Immature natural killer cell (primary cell): ENCODE data around the gene SUFU. TPM values are rescaled to one million over a fixed set of nuclear protein-coding genes. Genes with fewer than 3 reads are reported as not detected.
"Not testable (repeated sequence)": the region's sequence is repeated elsewhere in the genome, so short reads cannot be mapped to it uniquely, and the experiment has no call there.

Experiments
- DNase-seq, 3 donors: peaks; one replicate each; pipeline ENCODE4 v3.0.0; 2022; ENCODE audit warnings: mixed read lengths in 1 of 3
- H3K27ac Mint-ChIP-seq, 6 donors: one replicate each; pipeline ENCODE4 v1.8.0; 2020; ENCODE audit warnings: mixed read lengths in 6 of 6, mild to moderate bottlenecking in 5 of 6, inconsistent platforms in 4 of 6, moderate library complexity in 3 of 6
- H3K27me3 Mint-ChIP-seq, 3 donors: one replicate each; pipeline ENCODE4 v1.8.0; 2020 to 2021; ENCODE audit warnings: low read depth in 3 of 3, mild to moderate bottlenecking in 3 of 3, mixed read lengths in 3 of 3, moderate library complexity in 3 of 3, inconsistent platforms in 1 of 3
- H3K36me3 Mint-ChIP-seq, 3 donors: one replicate each; pipeline ENCODE4 v1.8.0; 2020; ENCODE audit warnings: mixed read lengths in 3 of 3, inconsistent platforms in 2 of 3, mild to moderate bottlenecking in 2 of 3
- H3K4me1 Mint-ChIP-seq, 2 donors: one replicate each; pipeline ENCODE4 v1.8.0; 2020; ENCODE audit warnings: inconsistent platforms in 2 of 2, mild to moderate bottlenecking in 2 of 2, mixed read lengths in 2 of 2, moderate library complexity in 1 of 2
- H3K4me3 Mint-ChIP-seq, 5 donors: one replicate each; pipeline ENCODE4 v1.8.0; 2020; ENCODE audit warnings: mild to moderate bottlenecking in 5 of 5, mixed read lengths in 5 of 5, inconsistent platforms in 3 of 5, moderate library complexity in 3 of 5
- H3K9me3 Mint-ChIP-seq, 6 donors: one replicate each; pipeline ENCODE4 v1.8.0; 2020; ENCODE audit warnings: mild to moderate bottlenecking in 6 of 6, mixed read lengths in 6 of 6, inconsistent platforms in 4 of 6, moderate library complexity in 3 of 6
- polyA plus RNA-seq, 3 donors: library from polyadenylated mRNA; unstranded; fragments of 300-500 nt; fragmentation: Illumina TruSeq; gene quantifications; one replicate each; pipeline ENCODE4 v1.2.3, GENCODE V29; 2021

SUFU gene
- polyA plus RNA-seq, 3 donors from 2014 or later, result 1.3 to 6.7 (median 2.1) TPM

GRCh38 chr10:102665904-102666509 lies 162.2 kb downstream of the SUFU start:
- Mint-ChIP-seq H3K27me3 (peaks cover 4 to 9% (median 6%) of the 10 kb centered on the region in 3 donors), H3K27ac (peak overlapping the region in 1 of 6 donors; percentile 45), H3K4me3 (no peak overlapping the region), H3K36me3 (no peaks in the 10 kb centered on the region), H3K4me1 (peaks cover 15 to 16% of the 10 kb centered on the region in 2 donors), H3K9me3 (no peaks in the 10 kb centered on the region)
- DNase-seq, result no peak

DNA sequence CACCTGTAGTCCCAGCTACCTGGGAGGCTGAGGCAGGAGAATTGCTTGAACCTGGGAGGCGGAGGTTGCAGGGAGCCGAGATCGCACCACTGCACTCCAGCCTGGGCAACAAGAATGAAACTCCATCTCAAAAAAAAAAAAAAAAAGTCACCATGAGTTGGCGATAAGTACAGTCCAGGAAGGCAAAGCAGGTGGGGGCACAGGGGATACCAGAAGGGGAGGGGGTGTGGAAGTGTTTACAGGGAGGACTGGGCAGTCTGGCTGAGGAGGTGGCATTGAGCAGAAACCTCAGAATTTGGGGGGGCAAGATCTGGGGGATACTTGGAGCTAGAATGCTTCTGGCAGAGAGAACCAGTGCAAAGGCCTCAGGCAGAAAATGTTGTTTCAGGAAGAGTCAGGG lies 163.6 kb downstream of the SUFU start:
- not testable (repeated sequence) for H3K4me3 Mint-ChIP-seq, DNase-seq, H3K27me3 Mint-ChIP-seq, H3K36me3 Mint-ChIP-seq, H3K4me1 Mint-ChIP-seq, H3K9me3 Mint-ChIP-seq
- peak overlapping the region in 2 of 6 donors; percentile 5 to 12 for H3K27ac Mint-ChIP-seq

DNA sequence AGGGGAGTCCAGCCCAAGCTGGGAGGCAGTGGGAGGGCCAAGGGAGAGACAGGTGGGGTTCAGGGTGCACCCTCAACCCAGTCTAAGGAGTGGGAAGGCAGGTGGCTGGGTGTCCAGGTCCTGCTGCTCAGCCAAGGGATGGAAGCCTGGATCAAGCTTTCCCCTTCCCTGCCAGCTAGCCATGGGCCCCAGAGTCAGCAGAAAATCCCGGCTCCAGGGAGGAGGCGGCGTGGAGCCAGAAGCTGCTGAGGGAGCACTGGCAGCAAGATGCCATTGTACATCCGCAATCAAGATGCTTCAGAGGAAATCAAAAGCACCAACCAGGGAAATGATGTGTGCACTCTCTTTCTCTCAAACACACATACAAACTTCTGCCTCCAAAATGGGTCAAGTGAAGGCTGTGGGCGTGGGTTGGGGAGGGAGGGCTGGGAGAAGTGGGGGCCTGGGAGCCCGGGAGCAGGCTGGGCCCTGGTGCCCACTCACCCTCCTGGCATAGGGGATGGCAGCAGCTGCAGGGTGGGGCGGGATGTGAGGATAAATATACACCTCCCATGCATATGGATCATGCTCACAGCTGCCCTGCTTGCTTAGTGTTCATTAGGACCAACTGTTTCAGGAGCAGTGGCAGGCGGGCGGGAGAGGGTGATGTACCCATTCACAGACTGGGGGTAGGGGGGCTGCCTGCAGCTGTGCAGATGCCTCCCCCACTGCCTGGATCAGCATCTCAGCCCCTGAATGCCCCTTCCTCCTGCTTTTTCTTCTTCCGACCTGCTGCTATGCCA lies 164.7 kb downstream of the SUFU start:
- Mint-ChIP-seq H3K27me3 (peaks cover 0 to 3% (median 0%) of the 10 kb centered on the region in 3 donors), H3K27ac (peak overlapping the region in 2 of 6 donors; percentile 12 to 84), H3K9me3 (no peaks in the 10 kb centered on the region), H3K4me3 (no peak overlapping the region), H3K4me1 (peaks cover 4 to 9% of the 10 kb centered on the region in 2 donors), H3K36me3 (no peaks in the 10 kb centered on the region)
- no peak for DNase-seq

DNA sequence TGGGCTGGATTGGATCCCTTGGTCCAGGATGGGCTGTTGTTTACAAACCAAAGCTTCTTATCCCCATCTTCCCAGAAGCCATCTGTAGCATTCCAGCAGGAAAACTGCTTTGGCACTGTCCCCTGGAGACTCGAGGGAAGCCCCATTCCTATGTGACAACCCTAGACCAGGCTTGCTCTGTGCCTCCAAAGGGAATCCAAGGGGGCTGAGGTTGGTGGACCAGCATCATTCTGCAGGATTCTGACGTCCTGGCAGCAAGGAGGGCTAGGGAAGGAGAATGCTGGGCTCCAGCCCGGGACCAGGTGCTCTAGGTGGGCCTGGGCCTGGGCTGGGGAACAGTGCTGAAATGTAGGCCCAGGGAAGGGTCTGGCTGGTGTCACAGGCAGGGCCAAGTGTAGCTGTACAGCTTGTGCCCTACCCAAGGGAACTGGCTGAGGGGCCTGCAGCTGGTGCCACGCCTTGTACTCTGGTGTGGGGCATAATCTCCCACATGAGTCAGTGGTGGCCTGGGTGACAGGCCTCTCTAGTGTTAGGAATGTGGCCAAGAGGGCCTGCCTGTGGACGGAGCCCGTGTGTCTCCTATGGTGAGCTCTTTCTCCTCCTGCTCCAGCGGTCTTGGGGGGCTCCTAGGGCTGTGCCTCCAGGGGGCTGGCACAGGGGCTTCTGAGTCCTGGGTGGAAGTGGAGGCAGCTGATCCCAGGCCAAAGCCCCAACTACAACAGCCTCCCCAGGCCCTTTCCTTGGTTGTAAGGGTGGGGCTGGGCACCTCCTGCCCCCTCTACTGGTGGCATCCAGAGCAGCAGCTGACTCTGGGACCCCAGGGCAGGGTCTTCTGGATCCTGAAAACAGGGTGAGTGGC lies 165.7 kb downstream of the SUFU start:
- DNase-seq, result no peak
- H3K4me1 Mint-ChIP-seq, result peaks cover 13 to 18% of the 10 kb centered on the region in 2 donors
- H3K4me3 Mint-ChIP-seq, result no peak overlapping the region
- H3K36me3 Mint-ChIP-seq, result no peaks in the 10 kb centered on the region
- peaks cover 3 to 11% (median 3%) of the 10 kb centered on the region in 3 donors for H3K27me3 Mint-ChIP-seq
- no peaks in the 10 kb centered on the region for H3K9me3 Mint-ChIP-seq
- peak overlapping the region in 2 of 6 donors; percentile 14 to 51 for H3K27ac Mint-ChIP-seq

- DNase-seq, result no peak
- H3K9me3 Mint-ChIP-seq, result no peaks in the 10 kb centered on the region
- H3K27ac Mint-ChIP-seq, result peak overlapping the region in 2 of 6 donors; percentile 14 to 51
- H3K27me3 Mint-ChIP-seq, result peaks cover 3 to 11% (median 3%) of the 10 kb centered on the region in 3 donors
- no peak overlapping the region for H3K4me3 Mint-ChIP-seq
- H3K4me1 Mint-ChIP-seq, result peaks cover 20 to 25% of the 10 kb centered on the region in 2 donors
- H3K36me3 Mint-ChIP-seq, result no peaks in the 10 kb centered on the region
These were observed 166.4 kb downstream of the SUFU start for GRCh38 chr10:102670065-102670670.

DNA sequence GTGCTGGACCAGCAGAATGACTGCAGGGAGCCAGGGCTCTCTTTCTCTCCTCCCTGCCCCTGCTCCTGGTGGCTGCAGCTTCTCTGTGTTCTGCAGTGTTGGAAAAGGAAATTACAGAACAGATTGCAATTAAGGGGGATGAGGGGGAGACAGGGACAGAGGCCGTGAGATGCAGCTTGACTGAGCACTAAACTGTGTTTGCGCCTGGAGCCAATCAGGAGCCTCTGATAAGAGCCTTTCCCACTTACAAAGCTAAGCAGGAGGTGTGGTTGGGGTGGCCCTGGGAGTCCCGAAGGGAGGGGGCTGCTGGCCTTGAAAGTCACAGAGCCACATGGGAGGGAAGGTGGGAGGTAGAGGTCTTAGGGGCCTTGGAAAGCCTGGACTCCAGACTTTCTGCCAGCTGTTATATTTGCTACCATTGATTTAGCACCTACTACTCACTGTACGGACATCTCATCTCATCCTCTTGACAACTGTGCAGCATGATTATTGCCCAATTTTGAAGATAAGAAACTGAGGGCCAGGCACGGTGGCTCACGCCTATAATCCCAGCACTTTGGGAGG lies 167.2 kb downstream of the SUFU start:
- no peak overlapping the region for H3K4me3 Mint-ChIP-seq
- no peaks in the 10 kb centered on the region for H3K36me3 Mint-ChIP-seq
- peak overlapping the region in 1 of 6 donors; percentile 28 for H3K27ac Mint-ChIP-seq
- peaks cover 3 to 11% (median 3%) of the 10 kb centered on the region in 3 donors for H3K27me3 Mint-ChIP-seq
- no peak for DNase-seq
- peaks cover 28 to 33% of the 10 kb centered on the region in 2 donors for H3K4me1 Mint-ChIP-seq
- H3K9me3 Mint-ChIP-seq, result no peaks in the 10 kb centered on the region

DNA sequence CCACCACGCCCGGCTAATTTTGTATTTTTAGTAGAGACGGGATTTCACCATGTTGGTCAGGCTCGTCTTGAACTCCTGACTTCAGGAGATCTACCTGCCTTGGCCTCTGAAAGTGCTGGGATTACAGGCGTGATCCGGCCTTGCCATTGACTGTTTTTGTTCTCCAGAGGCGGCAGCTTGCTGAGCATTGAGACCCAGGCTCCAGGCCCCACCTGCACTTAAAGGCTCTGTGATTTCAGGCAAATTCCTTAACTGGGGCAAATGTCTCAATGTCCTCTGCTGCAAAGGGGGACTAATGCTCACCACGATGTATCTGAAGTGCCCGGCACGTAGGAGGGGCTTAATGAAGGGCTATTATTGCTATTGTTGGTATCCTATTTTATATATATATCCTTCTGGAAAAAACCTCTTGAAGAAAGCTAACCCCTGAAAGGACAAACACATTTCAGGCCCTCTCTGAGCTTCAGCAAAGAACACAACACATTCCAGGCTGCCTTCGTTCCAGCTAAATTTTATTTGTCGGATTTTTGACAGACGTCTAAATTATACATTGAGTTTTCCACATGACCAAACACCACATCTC lies 169.6 kb downstream of the SUFU start:
- Mint-ChIP-seq H3K27me3 (peaks cover 3 to 10% (median 5%) of the 10 kb centered on the region in 3 donors), H3K27ac (peak overlapping the region; percentile 85 to 90 (median 88)), H3K9me3 (no peaks in the 10 kb centered on the region), H3K36me3 (no peaks in the 10 kb centered on the region), H3K4me3 (peak overlapping the region; percentile 76 to 93 (median 86)), H3K4me1 (peaks cover 40 to 47% of the 10 kb centered on the region in 2 donors)
- DNase-seq, result no peak

DNA sequence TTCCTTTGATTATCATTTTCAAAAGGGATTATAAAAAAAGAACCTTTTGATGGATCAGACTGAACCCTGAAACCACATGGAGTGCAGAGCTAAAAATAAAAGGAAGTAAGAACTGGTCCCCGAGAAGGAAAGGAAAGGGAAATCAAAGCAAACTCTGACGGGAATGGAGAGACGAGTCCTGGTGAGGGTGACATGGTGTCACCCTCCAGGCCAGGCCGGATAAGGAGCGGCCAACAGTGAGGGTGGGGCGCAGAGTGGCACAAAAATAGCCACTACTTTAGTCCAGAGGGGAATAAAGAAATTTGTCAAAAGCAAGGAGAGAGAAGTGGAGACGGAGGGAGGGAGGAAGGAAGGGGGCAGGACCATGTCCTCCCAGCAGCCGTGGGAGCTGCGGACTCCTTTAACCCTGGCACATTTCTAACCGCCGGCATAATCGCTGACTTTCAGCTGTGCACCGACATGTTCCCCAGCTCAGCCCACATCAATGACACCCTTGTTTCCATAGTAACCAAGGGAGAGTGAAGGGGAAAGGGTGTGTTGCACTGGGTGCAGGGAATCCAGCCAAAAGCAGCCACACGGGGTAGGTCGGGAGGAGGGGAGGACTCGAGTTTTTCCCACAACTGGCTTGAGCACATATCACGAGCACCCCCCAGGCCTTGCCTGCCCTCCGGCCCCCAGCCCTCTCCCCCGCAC lies 170.2 kb downstream of the SUFU start:
- Mint-ChIP-seq H3K27ac (peak overlapping the region; percentile 85 to 90 (median 88)), H3K36me3 (no peaks in the 10 kb centered on the region), H3K27me3 (peaks cover 3 to 10% (median 5%) of the 10 kb centered on the region in 3 donors), H3K9me3 (no peaks in the 10 kb centered on the region), H3K4me3 (peak overlapping the region; percentile 76 to 93 (median 86)), H3K4me1 (peaks cover 44 to 53% of the 10 kb centered on the region in 2 donors)
- DNase-seq, result peak; percentile 70 to 77 (median 72)

GRCh38 chr10:102674566-102674965 lies 170.8 kb downstream of the SUFU start:
- no peak for DNase-seq
- Mint-ChIP-seq H3K27me3 (peaks cover 3 to 10% (median 5%) of the 10 kb centered on the region in 3 donors), H3K4me3 (peak overlapping the region; percentile 65 to 93 (median 81)), H3K9me3 (no peaks in the 10 kb centered on the region), H3K36me3 (no peaks in the 10 kb centered on the region), H3K4me1 (peaks cover 43 to 56% of the 10 kb centered on the region in 2 donors), H3K27ac (peak overlapping the region; percentile 60 to 90 (median 88))

DNA sequence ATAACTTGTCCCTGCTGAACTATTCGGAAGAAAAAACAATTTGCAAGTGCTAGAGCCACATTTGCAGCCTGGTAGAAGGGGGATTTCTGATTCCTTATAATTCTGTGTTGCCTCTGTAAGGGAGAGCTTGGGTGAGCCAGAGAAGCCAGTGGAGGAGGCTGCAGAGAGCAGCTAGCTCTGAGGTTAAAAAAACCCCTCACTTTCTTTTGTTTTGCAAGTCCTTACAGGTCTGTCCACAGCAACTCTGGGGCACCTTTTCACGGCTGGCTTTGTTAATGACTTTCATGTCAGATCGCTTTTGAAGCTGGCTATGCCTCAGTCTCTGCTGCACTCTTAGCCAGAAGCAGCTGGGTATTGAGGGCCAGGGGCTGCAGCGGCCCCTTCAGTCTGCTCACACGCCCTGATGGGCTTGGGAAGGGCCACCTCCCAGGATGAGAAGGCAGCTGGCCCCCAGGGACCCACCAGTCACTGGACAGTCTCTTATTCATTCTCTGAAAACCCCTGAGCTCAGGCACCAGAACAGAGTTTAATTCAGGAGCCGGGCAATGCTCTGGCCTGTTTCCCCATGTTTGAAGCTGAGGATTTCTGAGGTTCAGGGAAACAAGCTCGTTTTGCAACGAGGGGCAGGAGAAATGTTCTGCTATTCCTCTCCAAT lies 171.4 kb downstream of the SUFU start:
- Mint-ChIP-seq H3K4me1 (peaks cover 43 to 56% of the 10 kb centered on the region in 2 donors), H3K9me3 (no peaks in the 10 kb centered on the region), H3K27me3 (peaks cover 3 to 12% (median 5%) of the 10 kb centered on the region in 3 donors), H3K4me3 (peak overlapping the region; percentile 65 to 93 (median 81)), H3K27ac (peak overlapping the region; percentile 60 to 90 (median 88)), H3K36me3 (no peaks in the 10 kb centered on the region)
- DNase-seq, result no peak

DNA sequence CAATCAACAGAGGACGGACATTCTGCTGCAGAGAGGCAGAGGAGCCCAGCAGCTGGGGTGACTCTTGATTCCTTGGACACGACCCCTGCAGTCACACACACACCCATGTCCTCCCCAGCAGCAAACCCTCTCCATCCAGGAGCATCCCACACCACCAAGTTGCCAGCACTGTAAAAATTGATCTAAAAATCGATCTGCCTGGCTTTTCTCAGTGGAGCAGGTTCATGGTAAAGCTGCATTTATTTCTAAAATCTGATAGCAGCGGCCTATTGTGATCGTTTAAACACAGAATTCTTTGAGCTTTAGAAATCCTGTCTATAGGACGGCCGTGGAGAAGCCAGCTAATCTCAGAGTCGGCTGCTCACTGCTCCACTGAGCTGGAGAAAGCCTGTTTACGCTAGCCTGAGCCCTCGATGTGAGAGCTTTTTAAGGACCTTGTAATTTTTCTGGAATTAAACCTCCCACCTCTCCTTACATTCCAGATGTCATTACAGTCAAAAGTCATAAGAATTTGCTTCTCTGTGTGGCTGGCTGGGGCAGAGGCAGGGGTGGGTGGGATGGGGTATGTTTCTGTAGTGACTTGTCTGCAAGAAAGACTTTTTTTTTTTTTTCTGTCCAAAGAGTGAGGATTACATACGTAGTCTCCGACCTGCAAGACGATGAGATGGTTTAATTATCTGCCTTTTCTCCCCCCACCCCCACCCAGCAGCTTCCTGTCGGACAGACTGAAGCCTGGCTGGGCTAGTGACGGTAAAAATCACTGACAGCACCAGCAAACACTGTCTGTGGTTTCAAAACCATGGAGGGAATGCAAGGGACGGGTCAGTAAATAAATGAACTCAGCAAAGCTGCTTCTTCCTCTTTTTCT lies 172.1 kb downstream of the SUFU start:
- H3K9me3 Mint-ChIP-seq, result no peaks in the 10 kb centered on the region
- peaks cover 44 to 56% of the 10 kb centered on the region in 2 donors for H3K4me1 Mint-ChIP-seq
- H3K27me3 Mint-ChIP-seq, result peaks cover 3 to 12% (median 5%) of the 10 kb centered on the region in 3 donors
- H3K4me3 Mint-ChIP-seq, result peak overlapping the region; percentile 22 to 93 (median 61)
- H3K36me3 Mint-ChIP-seq, result no peaks in the 10 kb centered on the region
- peak; percentile 29 to 41 (median 40) for DNase-seq
- H3K27ac Mint-ChIP-seq, result peak overlapping the region; percentile 17 to 88 (median 77)
